Hippocampal formation (tissue), 2 donors: Measurements from ENCODE around the gene ACR.

Experiments
- DNase-seq, 2 donors: peaks; one replicate each; lab custom pipeline; 2025; lab: John Stamatoyannopoulos, UW

The ACR gene

GRCh38 chr22:50702821-50703725, 34.9 kb upstream of the ACR start:
- DNase-seq: no peak

DNA sequence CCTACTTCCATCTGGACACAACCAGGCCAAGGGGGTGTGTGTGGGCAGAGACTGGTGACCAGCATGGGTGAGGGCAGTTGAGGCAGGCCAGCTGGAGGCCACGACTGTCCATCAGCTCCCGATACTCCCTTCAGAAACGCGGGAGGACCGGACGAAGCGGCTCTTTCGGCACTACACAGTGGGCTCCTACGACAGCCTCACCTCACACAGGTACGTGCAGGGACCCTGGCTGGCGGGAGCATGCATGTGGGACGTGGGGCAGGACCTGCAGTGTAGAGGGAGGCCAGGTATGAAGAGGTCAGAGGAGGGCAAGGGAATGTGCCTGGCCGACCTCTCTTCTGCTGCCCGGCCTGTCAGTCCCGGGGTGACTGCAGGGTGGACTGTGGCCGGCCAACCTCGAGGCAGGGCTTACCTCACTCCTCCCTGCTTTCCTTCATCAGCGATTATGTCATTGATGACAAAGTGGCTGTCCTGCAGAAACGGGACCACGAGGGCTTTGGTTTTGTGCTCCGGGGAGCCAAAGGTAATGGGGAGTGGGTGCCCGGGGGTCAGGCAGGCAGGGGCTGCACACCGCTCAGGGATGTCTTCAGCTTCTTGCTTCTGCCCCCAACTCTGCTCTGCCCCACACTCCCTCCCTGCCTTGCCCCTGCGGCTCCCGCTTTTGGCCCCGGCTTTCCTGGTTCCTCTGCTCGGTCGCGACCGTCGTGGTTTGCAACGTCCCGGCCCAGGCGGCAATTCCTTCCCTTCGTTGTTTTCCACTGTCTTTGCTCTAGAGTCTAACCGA, 34.1 kb upstream of the ACR start:
- DNase-seq: no peak

DNA sequence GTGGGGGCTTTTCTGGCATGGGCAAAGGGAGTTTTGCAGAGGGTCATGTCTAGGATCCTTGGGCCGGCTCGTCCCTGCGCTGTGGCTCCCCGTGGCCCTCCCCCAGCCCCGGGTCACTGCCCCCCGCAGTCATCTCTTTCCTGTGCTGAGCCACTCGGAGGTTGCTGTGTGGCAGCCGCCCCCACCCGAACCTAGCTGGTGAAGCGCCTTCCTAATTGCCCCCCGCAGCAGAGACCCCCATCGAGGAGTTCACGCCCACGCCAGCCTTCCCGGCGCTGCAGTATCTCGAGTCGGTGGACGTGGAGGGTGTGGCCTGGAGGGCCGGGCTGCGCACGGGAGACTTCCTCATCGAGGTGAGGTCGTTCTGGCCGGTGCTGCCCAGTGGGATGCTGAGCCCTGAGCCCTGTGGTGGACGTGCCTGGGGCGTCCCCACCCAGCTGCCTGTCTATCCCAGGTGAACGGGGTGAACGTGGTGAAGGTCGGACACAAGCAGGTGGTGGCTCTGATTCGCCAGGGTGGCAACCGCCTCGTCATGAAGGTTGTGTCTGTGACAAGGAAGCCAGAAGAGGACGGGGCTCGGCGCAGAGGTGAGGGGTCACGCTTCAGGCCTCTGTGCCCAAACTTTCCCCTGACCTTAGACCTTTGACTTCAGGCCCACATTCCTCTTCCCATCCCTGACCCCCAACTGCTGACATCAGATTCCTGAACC, 33.3 kb upstream of the ACR start:
- no peak for DNase-seq

GRCh38 chr22:50705219-50705691, 32.7 kb upstream of the ACR start:
- DNase-seq: peak; percentile 19 to 24

DNA sequence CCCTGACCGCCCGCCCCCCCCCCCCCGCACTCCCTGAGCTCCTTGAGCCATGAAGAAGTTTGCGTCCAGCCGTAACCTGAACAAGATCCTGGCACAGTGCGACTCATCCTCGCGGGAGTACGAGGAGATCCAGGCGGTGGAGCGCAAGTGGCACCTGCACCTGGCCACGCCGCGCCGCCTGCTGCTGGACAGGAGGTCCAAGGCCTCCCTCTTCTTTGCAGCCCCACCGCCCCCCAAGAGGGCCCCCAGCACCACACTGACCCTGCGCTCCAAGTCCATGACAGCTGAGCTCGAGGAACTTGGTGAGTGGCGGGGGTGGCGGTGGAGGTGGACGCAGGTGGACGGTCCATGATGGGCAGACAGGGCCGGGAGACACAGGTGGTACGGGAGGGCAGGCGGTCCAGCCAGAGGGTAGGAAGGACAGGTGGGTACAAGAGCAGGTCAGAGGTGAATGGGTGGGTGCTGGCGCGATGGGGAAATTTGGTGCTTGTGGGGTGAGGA, 32.1 kb upstream of the ACR start:
- DNase-seq: no peak

DNA sequence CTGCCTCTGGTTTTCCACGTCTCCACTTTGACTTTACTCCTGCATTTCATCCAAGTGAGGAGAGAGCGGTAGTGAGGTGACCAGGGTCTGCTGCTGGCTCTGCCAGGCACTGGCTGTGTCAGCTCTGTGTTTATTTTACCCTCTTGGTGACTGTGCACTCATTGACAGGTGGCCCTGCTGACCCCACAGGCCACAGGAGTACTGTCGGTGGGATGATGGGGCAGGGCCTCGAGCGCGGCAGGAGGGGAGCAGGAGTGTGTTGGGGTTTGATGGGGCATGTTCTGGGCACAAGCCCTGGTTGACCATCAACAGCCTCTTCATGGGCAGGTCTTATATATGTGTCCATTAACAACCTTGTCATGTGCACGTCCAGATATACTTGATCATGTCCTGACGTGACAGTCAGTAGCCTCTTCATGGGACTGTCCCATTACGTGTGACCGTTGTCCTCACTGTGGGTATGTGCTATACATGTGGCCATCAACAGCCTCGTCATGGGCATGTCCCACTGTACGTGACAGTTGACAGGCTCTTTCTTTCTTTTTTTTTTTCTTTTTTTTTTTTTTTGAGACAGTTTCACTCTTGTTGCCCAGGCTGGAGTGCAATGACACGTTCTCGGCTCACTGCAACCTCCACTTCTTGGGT, 31.4 kb upstream of the ACR start:
- DNase-seq: no peak

GRCh38 chr22:50708474-50708873, 29.5 kb upstream of the ACR start:
- DNase-seq: no peak

- DNase-seq: no peak
These were observed 29.0 kb upstream of the ACR start for GRCh38 chr22:50708996-50709395.

DNA sequence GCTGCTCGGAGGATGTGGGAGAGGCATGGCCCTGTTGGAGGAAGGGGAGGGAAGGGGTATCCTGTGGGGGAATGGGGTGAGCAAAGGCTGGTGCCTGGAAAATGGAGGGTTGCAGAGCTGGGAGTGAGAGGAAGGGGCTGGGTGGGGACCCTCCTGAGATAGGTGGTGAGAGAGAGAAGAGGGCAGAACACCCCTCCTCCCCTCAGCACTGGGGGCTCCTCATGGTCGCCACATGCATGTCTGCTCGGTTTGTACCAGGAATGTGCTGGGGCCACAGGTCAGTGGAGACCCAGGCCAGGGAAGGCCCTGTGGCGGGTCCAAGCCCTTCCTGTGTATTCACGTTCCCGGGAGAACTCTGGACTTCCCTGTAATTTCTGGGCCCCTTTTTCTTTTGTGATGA, 27.8 kb upstream of the ACR start:
- no peak for DNase-seq

DNA sequence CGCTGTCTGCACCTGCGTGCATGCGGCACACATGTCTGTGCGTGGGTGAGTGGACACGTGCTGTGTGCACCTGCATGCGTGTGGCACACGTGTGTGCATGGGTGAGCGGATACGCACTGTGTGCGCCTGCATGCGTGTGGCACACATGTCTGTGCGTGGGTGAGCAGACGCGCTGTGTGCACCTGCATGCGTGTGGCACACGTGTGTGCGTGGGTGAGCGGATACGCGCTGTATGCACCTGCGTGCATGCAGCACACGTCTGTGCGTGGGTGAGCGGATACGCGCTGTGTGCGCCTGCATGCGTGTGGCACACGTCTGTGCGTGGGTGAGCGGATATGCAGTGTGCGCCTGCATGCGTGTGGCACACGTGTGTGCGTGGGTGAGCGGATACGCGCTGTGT, 27.1 kb upstream of the ACR start:
- no peak for DNase-seq

GRCh38 chr22:50711446-50712340, 26.3 kb upstream of the ACR start:
- DNase-seq: no peak

DNA sequence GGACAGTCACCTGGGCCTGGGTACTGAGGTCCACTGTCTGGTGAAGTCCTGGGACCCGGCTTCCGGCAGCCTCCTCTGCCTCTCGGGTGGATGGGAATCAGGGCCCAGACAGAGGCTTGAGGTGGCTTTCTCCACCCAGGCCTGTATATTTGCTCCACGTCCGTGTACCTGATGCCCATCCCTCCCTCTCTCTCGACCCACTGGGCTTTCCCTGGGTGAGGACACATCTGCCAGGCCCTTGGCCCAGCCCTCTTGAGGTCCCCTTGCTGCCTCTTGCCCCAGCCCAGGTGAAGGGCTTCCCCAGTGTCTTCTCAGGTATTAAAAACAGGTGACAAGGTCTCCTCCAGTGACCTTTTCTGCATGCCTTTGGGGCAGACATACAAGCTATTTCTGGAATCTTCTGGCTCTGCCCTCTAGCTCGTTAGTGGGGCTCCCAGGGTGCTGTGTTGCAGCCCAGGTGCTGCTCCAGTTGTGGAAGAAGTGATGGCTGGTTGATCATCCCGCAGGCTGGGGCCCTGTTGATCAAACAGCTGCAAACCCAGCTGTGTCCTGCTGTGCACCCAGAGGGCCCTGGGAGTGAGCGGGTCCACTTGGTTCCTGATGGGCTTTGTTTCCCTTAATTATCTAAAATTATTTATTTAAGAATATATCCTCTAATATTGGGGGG, 25.5 kb upstream of the ACR start:
- DNase-seq: no peak

DNA sequence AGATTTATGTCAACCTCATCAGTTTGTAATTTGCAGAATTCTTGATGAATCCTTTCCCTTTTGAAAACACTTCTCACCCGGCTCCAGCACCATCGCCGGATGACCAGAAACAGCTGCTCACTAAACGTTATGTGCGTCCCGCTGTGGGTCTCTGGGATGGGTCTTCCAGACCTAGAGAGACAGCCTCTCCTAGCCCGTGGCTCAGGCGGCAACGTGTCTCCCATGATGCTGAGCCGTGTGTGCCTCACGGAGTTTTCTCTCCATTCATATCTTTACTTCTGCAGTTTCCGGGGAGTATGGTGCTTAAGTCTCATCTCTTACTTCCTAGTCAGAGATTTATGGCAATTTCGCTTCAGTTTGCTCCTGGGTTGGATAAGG, 25.0 kb upstream of the ACR start:
- no peak for DNase-seq

DNA sequence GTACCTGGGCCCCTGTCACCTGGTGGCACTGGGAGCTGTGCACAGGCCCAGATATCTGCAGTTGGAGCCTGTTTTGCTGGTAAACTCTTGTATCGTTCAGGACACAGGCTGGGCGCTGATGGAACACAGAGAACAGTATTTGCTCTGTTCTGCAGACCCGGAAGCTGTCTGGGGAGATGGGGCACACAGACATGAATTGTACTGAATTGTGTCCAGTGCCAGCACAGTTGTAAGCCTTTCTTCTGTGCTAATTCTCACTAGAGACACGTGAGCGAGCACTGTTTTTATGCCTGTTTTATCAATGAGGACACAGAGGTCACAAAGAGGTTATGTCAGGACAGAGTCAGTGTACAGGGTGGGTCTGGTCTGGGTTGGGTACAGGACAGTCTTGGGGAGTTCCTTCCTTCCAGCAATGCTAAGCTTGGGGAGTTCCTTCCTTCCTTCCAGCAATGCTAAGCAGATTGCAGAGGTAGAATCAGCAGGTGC, 24.4 kb upstream of the ACR start:
- peak; percentile 85 to 94 for DNase-seq

DNA sequence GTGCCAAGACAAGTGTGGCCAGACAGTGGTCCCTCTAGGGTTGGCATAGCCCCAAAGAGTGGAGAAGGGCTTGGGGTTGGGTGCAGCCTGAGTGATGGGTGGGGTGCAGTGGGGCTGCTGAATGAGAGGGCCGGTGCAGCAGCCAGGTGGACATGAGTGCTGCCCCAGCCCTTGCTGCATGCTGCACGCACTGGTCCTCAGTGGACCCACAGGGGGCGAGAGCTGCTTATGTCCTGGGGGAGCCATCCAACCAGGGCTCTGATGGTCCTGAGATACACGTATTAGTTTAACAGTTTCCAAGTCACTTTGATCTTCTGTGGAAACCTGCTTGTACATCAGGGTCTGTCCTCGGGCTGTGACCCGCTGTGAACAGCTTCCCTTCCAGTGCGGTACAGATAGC, 23.9 kb upstream of the ACR start:
- DNase-seq: no peak

- DNase-seq: no peak
These were observed 23.3 kb upstream of the ACR start for GRCh38 chr22:50714631-50715179.

DNA sequence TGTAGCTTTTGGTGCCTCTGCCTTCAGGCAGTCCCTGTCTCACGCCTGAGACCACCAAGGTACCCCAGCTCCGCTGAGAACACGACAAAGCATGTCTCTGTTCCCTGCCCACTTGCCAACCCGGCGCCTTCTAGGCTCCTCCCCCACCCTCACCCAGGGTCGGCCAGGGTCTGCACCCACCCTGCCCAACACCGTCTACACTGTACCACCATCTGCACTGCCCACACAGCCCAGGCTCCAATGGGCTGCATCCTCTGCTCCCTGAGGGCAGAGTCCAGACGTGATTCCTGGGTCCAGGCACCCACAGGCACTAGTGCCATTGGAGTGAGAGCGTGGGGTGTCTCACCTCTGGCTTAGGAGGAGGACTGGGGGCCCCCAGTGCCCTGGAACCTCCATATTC, 22.8 kb upstream of the ACR start:
- DNase-seq: no peak

- no peak for DNase-seq
These were observed 22.2 kb upstream of the ACR start for GRCh38 chr22:50715776-50716175.

DNA sequence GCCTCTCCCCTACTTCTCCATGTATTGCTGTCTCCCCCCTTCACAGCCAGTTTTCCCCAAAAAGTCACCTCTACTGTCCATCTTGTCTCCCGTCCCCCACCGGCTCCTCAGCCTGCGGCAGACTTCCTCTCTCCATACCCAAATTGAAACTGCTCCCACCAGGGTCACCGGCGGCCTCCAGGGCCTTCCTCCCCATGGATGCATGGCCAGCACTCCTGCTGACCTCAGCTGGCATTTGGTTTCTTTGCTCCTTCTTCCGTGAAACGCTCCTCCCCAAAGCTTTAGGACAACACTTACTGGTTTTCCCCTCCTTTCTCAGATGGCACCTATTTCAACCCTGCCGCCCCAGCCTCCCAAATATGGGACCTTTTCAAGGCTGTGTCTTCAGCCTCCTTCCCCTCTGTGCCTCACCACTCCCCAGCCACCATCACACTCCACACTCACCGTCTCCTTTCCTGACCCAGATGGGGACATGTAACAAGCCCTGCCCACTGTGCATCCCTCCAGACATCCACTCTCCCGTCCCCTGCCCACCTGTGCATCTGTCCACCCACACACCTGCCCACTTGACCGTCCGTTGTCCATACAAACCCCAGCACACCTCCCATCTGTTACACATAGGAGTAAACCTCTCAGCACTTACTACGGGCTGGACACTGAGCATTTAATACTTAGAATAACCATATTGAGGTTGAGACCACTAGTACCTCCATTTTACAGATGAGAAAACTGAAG, 21.5 kb upstream of the ACR start:
- DNase-seq: no peak
